ENCODE measurements around the gene KRT7. TPM values are rescaled to one million over a fixed set of nuclear protein-coding genes. Genes with fewer than 3 reads are reported as not detected.

The KRT7 gene
- total RNA-seq, 1 experiment from 2014 or later, result 10.0 TPM

DNA sequence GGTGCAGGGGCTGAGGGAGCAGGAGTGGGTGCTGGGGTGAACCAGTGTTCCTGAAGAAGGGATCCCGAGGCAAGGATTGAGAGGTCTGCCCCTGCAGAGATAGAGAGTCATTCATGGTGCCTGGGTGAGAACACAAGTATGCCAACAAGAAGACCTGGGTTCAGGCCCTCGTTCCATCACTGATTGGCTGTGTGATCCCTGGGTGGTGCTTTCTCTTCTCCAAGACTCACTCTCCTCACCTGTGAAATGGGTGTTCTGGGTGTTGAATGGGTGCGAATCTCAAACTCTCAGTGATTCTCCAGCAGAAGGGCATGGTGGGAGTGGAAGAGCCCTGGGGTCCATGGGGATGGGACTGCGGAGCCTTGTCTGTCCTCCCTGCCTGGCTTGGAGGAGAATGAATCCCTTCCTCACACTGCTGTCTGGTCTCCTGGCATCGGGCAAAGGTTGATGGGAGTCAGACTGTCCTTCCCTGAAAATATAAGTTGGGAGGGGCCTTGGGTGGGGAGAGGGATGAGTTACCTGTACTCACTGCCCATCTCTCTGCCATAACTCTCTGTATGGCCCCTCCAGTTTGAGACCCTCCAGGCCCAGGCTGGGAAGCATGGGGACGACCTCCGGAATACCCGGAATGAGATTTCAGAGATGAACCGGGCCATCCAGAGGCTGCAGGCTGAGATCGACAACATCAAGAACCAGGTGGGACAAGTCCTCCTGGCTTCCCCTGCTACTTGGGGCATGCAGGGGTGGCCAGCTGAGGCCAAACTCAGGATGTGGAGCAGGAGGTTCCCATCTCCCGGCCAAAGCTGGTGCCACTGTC, 9.6 kb downstream of the KRT7 start:
- H3K23me2 ChIP-seq (ENCODE audit: insufficient read length, low read depth, low read length, poor library complexity, severe bottlenecking), result no peaks in the 10 kb centered on the region
- no peak overlapping the region for H4K8ac ChIP-seq (replicated peaks; ENCODE audit: insufficient read length, low read depth, low read length)
- H2AK5ac ChIP-seq (ENCODE audit: insufficient read length, low read length), result no peak overlapping the region
- no peak overlapping the region for H2BK15ac ChIP-seq (ENCODE audit: low read depth, low read length)
- Mint-ChIP-seq H3K4me3 (no peak overlapping the region), H3K27ac (no peak overlapping the region), H3K4me1 (peaks cover 36 to 41% of the 10 kb centered on the region in 2 experiments), H3K27me3 (ENCODE audit: low read depth) (peaks cover 20% of the 10 kb centered on the region), H3K36me3 (ENCODE audit: insufficient read depth in 1 of 3, low read depth in 3 of 3) (peaks cover 0 to 31% (median 2%) of the 10 kb centered on the region in 3 experiments; a peak in 4 of 7 replicates), H3K9me3 (no peaks in the 10 kb centered on the region; a peak in 1 of 5 replicates)
- no peak overlapping the region for H3T11ph ChIP-seq (ENCODE audit: low read length)
- WGBS (ENCODE audit: extremely low coverage, insufficient read length, low lambda C conversion rate), result no CpG with 5 or more reads among the region's 11 CpGs
- H2BK5ac ChIP-seq (ENCODE audit: insufficient read length, low read length), result no peak overlapping the region
- no peak for DNase-seq
- H3K18ac ChIP-seq (ENCODE audit: insufficient read length, low read depth, low read length), result no peak overlapping the region
- TF ChIP-seq, protein P1, sequence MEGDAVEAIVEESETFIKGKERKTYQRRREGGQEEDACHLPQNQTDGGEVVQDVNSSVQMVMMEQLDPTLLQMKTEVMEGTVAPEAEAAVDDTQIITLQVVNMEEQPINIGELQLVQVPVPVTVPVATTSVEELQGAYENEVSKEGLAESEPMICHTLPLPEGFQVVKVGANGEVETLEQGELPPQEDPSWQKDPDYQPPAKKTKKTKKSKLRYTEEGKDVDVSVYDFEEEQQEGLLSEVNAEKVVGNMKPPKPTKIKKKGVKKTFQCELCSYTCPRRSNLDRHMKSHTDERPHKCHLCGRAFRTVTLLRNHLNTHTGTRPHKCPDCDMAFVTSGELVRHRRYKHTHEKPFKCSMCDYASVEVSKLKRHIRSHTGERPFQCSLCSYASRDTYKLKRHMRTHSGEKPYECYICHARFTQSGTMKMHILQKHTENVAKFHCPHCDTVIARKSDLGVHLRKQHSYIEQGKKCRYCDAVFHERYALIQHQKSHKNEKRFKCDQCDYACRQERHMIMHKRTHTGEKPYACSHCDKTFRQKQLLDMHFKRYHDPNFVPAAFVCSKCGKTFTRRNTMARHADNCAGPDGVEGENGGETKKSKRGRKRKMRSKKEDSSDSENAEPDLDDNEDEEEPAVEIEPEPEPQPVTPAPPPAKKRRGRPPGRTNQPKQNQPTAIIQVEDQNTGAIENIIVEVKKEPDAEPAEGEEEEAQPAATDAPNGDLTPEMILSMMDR (conservative IDR thresholded peaks at IDR 0.05), result no peak
- H3K4me1 ChIP-seq (ENCODE audit: insufficient read depth, low read length), result peaks cover 12% of the 10 kb centered on the region
- no peak overlapping the region for H2BK120ac ChIP-seq (ENCODE audit: low read depth, low read length, poor library complexity, severe bottlenecking)
- H2AFZ ChIP-seq (ENCODE audit: low read length), result no peak overlapping the region
- H4K5ac ChIP-seq (ENCODE audit: insufficient read length, low read depth, low read length), result no peak overlapping the region
- no peak overlapping the region for H3K9ac ChIP-seq (ENCODE audit: extremely low read depth, insufficient read length, low read length)
- H3K23ac ChIP-seq (ENCODE audit: insufficient read length, low read depth, low read length), result no peak overlapping the region
- H3K4me2 ChIP-seq (ENCODE audit: insufficient read depth, insufficient read length, low read length), result no peak overlapping the region
- no peak overlapping the region for H3K56ac ChIP-seq (ENCODE audit: insufficient read length, low read depth, low read length)
- H4K91ac ChIP-seq (ENCODE audit: insufficient read length, low read depth, low read length), result no peak overlapping the region
- no peaks in the 10 kb centered on the region for H3K79me1 ChIP-seq (ENCODE audit: insufficient read depth, low read depth, low read length, poor library complexity, severe bottlenecking)
- H3K27ac ChIP-seq (ENCODE audit: insufficient read length, low read depth, low read length), result no peak overlapping the region
- H3K4ac ChIP-seq (ENCODE audit: low read depth, low read length), result no peak overlapping the region
- no peaks in the 10 kb centered on the region for H4K20me1 ChIP-seq (ENCODE audit: control insufficient read depth, insufficient read depth, insufficient read length)
- no peak overlapping the region; the same call in 1 of the 2 replicates for H3K14ac ChIP-seq (ENCODE audit: insufficient read depth, low read length)
- H3K9me3 ChIP-seq (ENCODE audit: control insufficient read depth, low read depth, low read length), result no peaks in the 10 kb centered on the region
- H3K27me3 ChIP-seq (ENCODE audit: insufficient read depth, low read length), result no peaks in the 10 kb centered on the region
- no peaks in the 10 kb centered on the region for H3K79me2 ChIP-seq (ENCODE audit: insufficient read depth, low read length)
- H2BK20ac ChIP-seq (ENCODE audit: low read depth, low read length, poor library complexity, severe bottlenecking), result no peak overlapping the region
- no peak overlapping the region for H2BK12ac ChIP-seq (ENCODE audit: insufficient read length, low read depth, low read length)
